Amniotic stem cell (primary cell): ENCODE measurements around the gene MVB12B.
"Not testable (repeated sequence)": the region's sequence is repeated elsewhere in the genome, so short reads cannot be mapped to it uniquely, and the experiment has no call there.

Experiments
- DNase-seq: peaks from one replicate; lab custom pipeline; 2025; lab: John Stamatoyannopoulos, UW

Gene MVB12B

GRCh38 chr9:126540398-126540797, 213.8 kb downstream of the MVB12B start:
- not testable (repeated sequence) for DNase-seq

GRCh38 chr9:126543490-126543889, 216.9 kb downstream of the MVB12B start:
- no peak for DNase-seq

- no peak for DNase-seq
These were observed 218.5 kb downstream of the MVB12B start for GRCh38 chr9:126545106-126545505.

GRCh38 chr9:126546036-126546435, 219.4 kb downstream of the MVB12B start:
- no peak for DNase-seq

GRCh38 chr9:126548312-126548711, 221.7 kb downstream of the MVB12B start:
- no peak for DNase-seq

GRCh38 chr9:126549246-126550006, 222.8 kb downstream of the MVB12B start:
- DNase-seq: no peak

GRCh38 chr9:126550891-126551351, 224.3 kb downstream of the MVB12B start:
- DNase-seq: no peak

- no peak for DNase-seq
These were observed 225.2 kb downstream of the MVB12B start for GRCh38 chr9:126551812-126552211.

GRCh38 chr9:126554292-126554691, 227.7 kb downstream of the MVB12B start:
- DNase-seq: no peak

GRCh38 chr9:126555421-126555820, 228.8 kb downstream of the MVB12B start:
- DNase-seq: not testable (repeated sequence)
